Osteoblast (primary cell): ENCODE measurements around the gene NEMF. TPM values are rescaled to one million over a fixed set of nuclear protein-coding genes. Genes with fewer than 3 reads are reported as not detected.
"Not testable (repeated sequence)": the region's sequence is repeated elsewhere in the genome, so short reads cannot be mapped to it uniquely, and the experiment has no call there.

Experiments used
- DNase-seq: peaks from one replicate; pipeline ENCODE4 v3.0.0; 2011; ENCODE audit warnings: low spot score, mixed read lengths; ENCODE audit not compliant: insufficient read length; ENCODE audit errors: missing footprints
- H2AFZ ChIP-seq: 2 replicates; pipeline ENCODE4 v1.6.0; 2011; ENCODE audit warnings: mild to moderate bottlenecking, low read length
- H3K27ac ChIP-seq: 2 replicates; pipeline ENCODE4 v1.5.1; 2011; ENCODE audit warnings: mild to moderate bottlenecking, low read depth, low read length, moderate library complexity
- H3K27me3 ChIP-seq: 2 replicates; pipeline ENCODE4 v1.6.0; 2012; ENCODE audit warnings: mild to moderate bottlenecking, control low read depth, inconsistent platforms, low read length, moderate library complexity; ENCODE audit not compliant: insufficient read depth
- H3K36me3 ChIP-seq: 2 replicates; pipeline ENCODE4 v1.5.1; 2011; ENCODE audit warnings: mild to moderate bottlenecking, low read length, control low read depth, moderate library complexity; ENCODE audit not compliant: insufficient read depth
- H3K4me1 ChIP-seq: 2 replicates; pipeline ENCODE4 v1.5.1; 2011; ENCODE audit warnings: mild to moderate bottlenecking, low read length, control low read depth, moderate library complexity; ENCODE audit not compliant: insufficient read depth
- H3K4me2 ChIP-seq: 2 replicates; pipeline ENCODE4 v1.6.0; 2011; ENCODE audit warnings: mild to moderate bottlenecking, low read length; ENCODE audit not compliant: insufficient read depth
- H3K4me3 ChIP-seq: fragments of 200-600 bp; sonication (generic); 3 replicates; pipeline ENCODE4 v1.5.1; 2012; ENCODE audit warnings: mild to moderate bottlenecking, low read length, inconsistent platforms; ENCODE audit not compliant: insufficient read depth
- H3K79me2 ChIP-seq: 2 replicates; pipeline ENCODE4 v1.6.0; 2012; ENCODE audit warnings: mild to moderate bottlenecking, low read length, control low read depth, inconsistent platforms; ENCODE audit not compliant: insufficient read depth
- H3K9me3 ChIP-seq: 2 replicates; pipeline ENCODE4 v1.5.1; 2011; ENCODE audit warnings: low read depth, low read length, control low read depth
- H4K20me1 ChIP-seq: 2 replicates; pipeline ENCODE4 v1.6.0; 2012; ENCODE audit warnings: mild to moderate bottlenecking, low read length, control low read depth; ENCODE audit not compliant: insufficient read depth
- CTCF ChIP-seq: IDR thresholded peaks from 2 replicates; pipeline ENCODE4 v1.5.1; 2011; ENCODE audit warnings: mild to moderate bottlenecking, low read depth, low read length, moderate library complexity; ENCODE audit errors: extremely low read depth
- total RNA-seq: library from RNA; depleted of rRNA; stranded (reverse); fragments of >200 nt; gene quantifications from 2 replicates; pipeline ENCODE4 v1.2.3, GENCODE V29; 2012

Gene NEMF
- total RNA-seq, 1 donor = 54.3 TPM

- no peak overlapping the region for H3K27ac ChIP-seq
Measured at GRCh38 chr14:49792618-49793017, 60.0 kb downstream of the NEMF start.

GRCh38 chr14:49786315-49786714 lies 66.3 kb downstream of the NEMF start:
- no peak for DNase-seq
- Histone ChIP-seq H3K36me3 (peaks cover 83% of the 10 kb centered on the region), H4K20me1 (no peaks in the 10 kb centered on the region), H3K4me2 (no peak overlapping the region), H3K4me3 (no peak overlapping the region), H3K27me3 (no peaks in the 10 kb centered on the region), H3K9me3 (no peaks in the 10 kb centered on the region), H3K4me1 (no peaks in the 10 kb centered on the region), H3K27ac (no peak overlapping the region), H2AFZ (no peak overlapping the region), H3K79me2 (peaks cover 10% of the 10 kb centered on the region)
- TF ChIP-seq CTCF = no peak

More at GRCh38 chr14:49792618-49793017, 60.0 kb downstream of the NEMF start:
- Histone ChIP-seq H3K27me3 (no peaks in the 10 kb centered on the region), H3K4me1 (no peaks in the 10 kb centered on the region), H3K79me2 (peaks cover 7% of the 10 kb centered on the region), H3K9me3 (no peaks in the 10 kb centered on the region), H3K4me2 (no peak overlapping the region), H3K4me3 (no peak overlapping the region), H4K20me1 (no peaks in the 10 kb centered on the region), H2AFZ (no peak overlapping the region), H3K36me3 (peaks cover 53% of the 10 kb centered on the region)
- no peak for TF ChIP-seq CTCF
- DNase-seq = no peak

GRCh38 chr14:49783394-49784014 lies 69.1 kb downstream of the NEMF start:
- H3K27me3 ChIP-seq = no peaks in the 10 kb centered on the region
- no peaks in the 10 kb centered on the region for H4K20me1 ChIP-seq
- H3K79me2 ChIP-seq = peaks cover 3% of the 10 kb centered on the region
- no peaks in the 10 kb centered on the region for H3K4me1 ChIP-seq
- no peaks in the 10 kb centered on the region for H3K9me3 ChIP-seq
- H3K27ac ChIP-seq = no peak overlapping the region
- no peak for DNase-seq
- H3K4me3 ChIP-seq = no peak overlapping the region
- H2AFZ ChIP-seq = no peak overlapping the region
- peaks cover 88% of the 10 kb centered on the region for H3K36me3 ChIP-seq
- TF ChIP-seq CTCF = no peak
- no peak overlapping the region for H3K4me2 ChIP-seq

- H4K20me1 ChIP-seq, H2AFZ ChIP-seq, H3K4me3 ChIP-seq, H3K9me3 ChIP-seq, H3K4me1 ChIP-seq, H3K79me2 ChIP-seq, H3K27me3 ChIP-seq, DNase-seq, H3K4me2 ChIP-seq, H3K27ac ChIP-seq: not testable (repeated sequence)
- peaks cover 83% of the 10 kb centered on the region for H3K36me3 ChIP-seq
Measured at GRCh38 chr14:49781040-49781439, 71.5 kb downstream of the NEMF start.
